A204.1 (cell line): ENCODE results near the gene GLRA2.
"Not testable (repeated sequence)": the region's sequence is repeated elsewhere in the genome, so short reads cannot be mapped to it uniquely, and the experiment has no call there.

Experiments used
- FAIRE-seq: peaks from 2 replicates; lab custom pipeline; 2012; peaks lifted over from hg19 to GRCh38; lab: Jason Lieb, UNC

The GLRA2 gene

DNA sequence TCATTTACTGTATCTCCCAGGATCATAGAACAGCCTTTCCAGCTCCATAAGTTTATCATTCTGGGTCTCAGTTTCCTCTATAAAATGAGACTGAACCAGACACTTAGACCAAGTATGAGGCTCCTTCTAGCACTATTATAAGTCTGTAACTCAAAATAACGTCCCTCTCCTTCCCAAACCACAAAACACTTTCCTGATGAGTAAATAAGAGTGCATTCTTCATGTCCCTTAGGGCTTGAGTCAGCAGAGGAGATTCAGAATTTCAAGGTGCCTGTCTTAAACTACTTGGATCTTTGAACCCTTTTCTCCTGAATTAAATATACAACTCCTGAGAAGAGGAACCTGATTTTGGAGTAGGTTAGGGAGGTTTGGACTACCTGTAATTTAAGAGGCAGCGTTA lies 62.6 kb downstream of the GLRA2 start:
- FAIRE-seq, result no peak

DNA sequence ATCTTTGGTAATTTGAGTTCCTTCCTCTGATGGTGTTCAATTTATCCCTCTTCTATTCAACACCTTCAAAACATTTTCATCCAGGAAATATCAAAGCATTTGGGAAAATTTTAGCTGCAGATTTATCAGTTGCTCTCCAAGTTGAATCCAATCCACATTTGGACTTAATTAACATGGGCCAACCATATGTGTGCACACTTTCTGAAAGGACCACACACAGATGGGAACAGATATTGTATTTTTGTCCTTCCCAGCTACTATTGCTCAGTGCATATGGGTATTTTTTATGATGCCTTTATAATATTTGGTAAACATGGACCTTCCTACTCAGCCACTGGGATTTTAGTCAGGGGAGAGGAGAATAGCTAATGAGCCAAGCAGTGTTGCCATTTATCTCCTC lies 65.2 kb downstream of the GLRA2 start:
- no peak for FAIRE-seq

DNA sequence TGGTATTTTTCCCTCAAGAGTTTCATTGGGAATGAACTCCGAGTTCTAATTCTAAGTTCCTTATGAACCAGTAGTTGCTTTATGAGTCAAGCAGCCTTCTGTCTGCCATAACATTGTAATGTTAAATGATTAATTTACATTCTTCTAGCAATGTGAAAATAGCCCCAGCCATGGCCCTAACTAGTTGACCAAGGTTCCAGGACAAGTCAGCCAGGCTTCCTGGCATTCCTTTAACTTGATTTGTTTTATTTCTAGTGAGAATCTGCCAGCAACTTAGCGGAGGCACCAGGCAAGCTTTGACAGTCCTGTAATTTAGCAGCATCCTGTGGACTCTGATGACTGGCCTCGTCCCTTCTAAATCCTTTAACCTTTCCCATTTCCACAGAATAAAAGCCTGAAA lies 69.0 kb downstream of the GLRA2 start:
- FAIRE-seq, result no peak

DNA sequence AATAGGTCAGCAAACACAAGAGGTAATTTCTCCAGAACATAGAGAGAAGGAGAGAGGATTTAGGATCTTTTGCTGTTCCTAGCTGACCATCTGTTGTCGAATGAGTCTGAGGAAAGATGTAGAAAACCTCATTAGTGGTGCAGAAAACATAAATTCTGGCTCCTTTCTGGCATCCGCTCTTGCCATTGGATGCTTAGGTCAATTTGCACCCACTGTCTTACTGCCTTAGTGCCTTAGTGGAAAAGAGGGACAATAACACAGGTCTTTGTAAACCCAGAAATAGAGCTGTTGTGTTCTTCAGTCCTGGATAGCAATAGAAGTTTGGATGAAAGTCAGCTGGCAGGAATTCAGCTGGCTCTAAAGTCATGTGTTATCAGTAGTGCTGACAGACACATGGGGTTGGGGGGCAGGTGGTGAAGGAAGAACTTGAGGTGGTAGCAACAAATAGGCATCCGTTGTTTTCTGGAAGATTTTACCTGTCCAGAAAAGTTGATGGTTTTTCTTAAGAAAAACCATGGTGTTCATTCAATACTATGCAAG lies 78.2 kb downstream of the GLRA2 start:
- no peak for FAIRE-seq

DNA sequence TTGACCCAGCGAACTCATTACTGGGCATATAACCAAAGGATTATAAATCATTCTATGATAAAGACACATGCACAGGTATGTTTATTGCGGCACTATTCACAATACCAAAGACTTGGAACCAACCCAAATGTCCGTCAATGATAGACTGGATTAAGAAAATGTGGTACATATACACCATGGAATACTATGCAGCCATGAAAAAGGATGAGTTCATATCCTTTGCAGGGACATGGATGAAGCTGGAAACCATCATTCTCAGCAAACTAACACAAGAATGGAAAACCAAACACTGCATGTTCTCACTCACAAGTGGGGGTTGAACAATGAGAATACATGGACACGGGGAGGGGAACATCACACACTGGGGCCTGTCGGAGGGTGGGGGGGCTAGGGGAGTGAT lies 83.1 kb downstream of the GLRA2 start:
- FAIRE-seq, result not testable (repeated sequence)

DNA sequence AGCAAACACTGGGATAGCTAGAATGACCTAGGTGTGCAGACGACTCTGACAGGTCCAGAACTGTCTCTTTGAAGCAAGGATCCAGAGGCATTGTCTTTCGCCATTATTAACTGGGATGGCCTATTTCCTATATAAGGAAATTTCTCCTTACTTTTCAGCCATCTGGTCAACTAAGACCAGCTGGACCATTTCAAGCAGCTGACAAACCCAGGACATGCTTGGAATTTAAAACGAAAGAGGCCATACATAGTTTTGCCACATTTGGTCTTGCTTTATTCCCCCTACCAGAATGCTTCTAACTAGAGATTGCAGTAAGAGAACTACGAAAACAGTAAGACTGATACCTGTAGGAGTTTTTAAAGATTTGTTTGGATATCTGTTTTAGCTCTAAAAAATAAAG lies 87.0 kb downstream of the GLRA2 start:
- FAIRE-seq, result no peak

DNA sequence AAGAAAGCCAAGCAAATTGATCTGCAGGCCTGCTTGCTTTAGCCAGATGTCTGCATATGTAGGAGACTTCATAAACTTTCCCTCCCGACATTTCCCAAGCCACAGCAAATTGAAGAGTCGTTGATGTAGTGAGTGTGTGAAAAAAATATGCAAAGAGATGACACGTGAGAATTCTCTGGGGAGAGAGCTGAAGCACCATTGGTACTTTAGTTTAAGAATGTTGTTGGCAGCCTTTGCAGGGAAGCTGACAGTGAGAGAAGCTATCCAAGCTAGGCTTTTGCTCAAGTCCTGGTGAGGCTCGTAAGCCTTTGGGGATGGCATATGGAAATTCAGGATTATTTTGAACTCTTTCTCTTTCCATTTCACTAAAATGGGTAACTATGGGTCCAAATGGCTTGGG lies 87.5 kb downstream of the GLRA2 start:
- no peak for FAIRE-seq

DNA sequence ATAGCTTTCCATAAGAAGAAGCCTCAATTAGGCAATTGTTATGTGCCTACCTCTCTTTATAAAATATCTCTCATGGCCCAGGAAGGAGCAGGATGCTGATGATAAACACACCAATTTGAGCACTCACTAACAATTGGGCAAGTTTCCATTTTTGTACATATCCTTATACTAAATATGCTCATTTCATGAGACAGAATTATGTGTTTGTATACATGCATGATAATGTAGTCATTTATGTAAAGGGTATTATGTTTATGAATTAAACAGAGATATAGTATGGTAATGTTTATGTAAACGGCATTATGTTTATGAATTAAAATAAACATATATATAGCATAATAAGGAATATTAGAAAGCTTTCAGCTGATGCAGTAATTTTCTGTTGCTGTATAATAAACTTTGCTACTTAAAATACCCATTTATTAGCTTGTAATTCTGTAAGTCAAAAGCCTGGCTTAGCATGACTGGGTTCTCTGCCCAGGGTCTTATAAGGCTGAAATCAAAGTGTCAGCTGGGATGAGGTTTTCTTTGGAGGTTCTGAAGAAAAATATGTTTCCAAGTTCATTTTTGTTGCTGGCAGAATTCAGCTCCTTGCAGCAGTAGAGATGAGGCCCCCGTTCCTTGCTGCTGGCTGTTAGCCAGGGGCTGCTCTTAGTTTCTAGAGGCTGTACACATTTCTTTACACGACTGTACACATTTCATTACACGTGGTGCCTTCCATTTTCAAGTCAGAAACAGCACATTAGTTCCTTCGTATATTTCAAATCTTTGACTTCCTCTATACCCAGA lies 89.0 kb downstream of the GLRA2 start:
- FAIRE-seq, result no peak

DNA sequence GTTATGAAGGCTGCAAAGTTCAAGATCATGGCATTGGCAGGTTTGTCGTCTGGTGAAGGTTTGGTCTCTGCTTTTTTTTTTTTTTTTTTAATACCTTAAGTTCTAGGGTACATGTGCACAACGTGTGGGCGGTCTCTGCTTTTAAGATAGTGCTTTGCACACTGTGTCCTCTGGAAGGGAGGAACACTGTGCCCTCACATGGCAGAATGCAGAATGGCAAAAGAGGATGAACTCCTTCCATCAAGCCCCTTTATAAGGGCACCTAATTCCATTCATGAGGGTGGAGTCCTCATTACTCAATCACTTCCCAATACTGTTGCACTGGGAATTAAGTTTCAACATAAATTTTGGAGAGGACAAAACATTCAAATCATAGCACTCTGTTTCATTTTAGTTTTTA lies 101.4 kb downstream of the GLRA2 start:
- no peak for FAIRE-seq

DNA sequence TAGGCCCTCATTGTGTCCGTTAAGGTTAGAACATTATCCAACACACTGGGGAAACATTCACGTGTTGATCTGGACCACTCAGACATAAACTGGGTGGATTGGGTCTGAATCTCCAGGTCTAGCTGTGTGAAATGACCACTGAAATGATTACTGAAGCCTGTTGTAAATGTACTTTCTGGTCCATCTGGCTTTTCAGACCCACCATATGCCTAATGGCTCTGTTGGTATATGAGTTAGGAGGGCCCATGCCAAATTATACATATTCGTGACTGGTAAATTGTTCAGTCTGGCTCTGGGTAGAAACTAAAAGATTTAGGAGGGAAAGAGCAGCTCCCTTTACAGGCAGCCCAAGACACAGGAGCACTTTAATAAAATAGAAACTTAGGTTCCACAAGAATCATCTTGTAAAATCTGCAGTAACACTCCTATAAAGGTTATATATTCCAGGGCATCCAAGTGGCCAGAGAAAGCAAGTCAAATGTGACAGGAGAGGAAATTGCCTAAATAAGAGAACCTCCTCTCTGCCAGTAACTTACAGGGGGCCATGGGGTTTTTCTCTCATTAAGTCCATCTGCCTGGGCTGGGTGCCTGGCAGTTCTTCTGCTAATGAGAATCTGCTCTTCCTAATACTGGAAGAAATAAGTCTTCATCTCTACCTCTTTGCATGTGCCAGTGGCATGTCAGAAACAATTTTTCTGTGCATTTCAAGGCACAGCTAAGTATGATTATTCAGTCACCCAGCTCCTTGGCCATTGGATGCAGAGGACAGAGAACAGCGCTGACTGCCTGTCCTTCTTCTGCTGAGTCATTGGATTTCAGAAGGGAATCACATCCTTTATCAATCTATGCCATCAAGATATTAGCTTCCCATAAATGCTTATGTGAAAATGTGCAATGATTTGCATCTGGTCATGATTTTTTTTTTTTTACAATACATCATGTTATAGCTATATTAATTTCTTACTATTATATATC lies 112.6 kb downstream of the GLRA2 start:
- no peak for FAIRE-seq

DNA sequence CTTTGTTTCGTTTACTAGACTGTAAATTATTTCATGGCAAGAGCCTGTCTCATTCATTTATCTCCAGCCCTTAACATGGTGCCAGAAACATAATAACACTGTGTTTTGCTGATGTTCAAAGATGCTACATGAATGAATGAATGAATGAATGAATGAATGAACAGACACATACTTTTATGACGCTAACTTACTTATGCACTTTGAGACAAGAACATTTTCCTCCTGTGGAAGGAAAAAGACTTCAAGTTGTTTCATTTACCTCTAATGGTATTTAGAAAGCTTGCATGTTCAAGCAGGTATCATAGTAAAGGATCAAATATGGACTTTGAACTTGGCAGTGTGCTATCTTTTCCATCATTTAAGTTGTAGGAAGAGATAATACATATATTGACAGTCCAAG lies 131.6 kb downstream of the GLRA2 start:
- FAIRE-seq, result no peak

DNA sequence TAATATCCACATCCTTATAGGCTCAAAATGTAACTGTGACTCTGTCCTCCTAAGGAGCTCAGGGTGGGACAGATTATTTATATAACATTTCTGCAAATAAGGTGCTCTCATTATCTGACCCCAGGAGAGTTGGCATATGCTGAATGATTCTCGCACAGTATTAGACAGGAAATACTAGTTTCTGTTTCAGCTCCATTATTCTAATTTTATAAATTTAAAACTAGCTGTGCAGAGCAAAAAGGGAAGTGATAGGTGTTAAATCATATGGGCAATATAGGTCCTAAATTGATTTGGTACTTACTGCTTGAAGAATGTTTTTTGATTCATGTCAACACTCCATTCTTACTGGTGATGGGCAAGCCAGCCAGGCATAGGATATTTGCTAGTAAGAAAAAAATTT lies 141.5 kb downstream of the GLRA2 start:
- FAIRE-seq, result no peak

DNA sequence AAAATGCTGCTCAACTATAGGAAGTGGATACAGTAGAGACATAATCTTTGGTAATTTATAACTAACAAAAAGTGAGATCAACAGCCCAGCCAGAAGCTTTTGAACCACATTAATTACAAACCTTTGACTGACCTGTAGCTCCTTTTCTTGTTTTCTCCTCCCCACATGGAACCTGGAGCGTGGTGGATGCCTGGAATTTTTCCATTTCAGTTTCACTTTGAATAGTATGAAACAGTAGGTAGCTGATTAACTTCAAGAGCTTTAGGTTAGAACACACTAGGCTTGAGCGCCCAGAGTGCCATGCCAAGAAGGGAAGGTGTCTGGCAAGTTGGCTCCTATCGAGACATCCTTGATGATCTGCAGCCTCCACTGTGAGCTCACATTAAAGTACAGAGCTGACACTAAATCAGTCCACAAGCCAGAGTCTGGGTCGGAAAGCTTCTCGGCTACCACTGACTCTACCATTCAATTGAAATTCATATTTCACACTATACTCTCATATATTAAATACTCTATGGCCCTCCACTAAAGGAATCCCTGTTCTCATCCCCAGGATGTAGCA lies 143.4 kb downstream of the GLRA2 start:
- FAIRE-seq, result no peak

DNA sequence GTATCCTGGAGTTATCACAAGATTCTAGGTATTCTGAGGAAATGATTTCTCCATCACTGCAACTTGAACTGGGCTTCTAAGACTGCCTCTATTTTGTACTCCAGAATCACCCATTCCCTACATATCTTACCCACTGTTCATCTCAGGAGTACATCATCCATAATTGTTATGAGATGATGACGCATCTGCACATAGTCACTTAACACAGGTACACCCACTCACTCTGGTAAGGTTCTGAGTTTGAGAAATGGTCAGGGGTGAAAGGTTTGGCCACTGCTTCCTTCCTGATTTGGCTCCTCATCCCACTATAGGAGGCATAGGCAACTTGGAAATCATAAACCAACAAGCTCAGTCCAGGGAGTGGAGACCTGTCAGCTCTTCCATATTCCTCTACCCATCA lies 143.9 kb downstream of the GLRA2 start:
- FAIRE-seq, result no peak

DNA sequence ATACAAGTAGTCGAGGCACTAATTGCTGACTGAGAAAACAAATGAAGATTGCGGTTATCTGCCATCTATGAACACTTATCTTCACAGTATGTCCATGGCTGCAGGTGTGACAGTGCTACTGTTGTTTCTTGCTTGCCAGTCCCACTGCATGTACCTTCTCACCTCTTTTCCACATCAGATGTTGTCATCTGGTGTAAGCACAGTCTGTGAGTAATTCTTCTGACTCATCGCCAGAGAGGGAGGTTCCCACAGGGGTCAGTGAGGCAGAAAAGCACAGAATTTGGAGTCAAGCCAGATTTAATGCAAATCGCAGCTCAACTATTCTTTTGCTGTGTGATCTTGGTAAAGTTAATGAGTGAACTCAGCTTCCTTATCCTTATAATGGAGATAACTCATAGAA lies 144.4 kb downstream of the GLRA2 start:
- no peak for FAIRE-seq

DNA sequence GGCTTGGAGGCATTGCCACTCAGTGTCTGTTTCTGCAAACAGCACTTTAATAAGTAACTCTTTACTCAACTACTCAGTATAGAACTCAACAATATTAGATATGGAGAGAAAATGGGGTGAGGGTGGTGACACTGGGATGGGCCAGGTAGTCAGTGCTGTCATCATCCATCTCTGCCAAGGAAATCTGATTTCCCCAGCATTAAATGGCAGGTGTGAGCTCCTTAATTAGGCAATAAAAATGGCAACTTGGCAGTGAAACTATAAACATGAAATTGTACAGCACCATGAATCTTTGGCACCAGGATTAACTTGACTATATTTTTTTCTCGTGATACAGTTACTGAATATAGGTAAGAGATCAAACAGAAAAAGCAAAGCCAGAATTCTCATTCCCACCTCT lies 146.2 kb downstream of the GLRA2 start:
- no peak for FAIRE-seq

DNA sequence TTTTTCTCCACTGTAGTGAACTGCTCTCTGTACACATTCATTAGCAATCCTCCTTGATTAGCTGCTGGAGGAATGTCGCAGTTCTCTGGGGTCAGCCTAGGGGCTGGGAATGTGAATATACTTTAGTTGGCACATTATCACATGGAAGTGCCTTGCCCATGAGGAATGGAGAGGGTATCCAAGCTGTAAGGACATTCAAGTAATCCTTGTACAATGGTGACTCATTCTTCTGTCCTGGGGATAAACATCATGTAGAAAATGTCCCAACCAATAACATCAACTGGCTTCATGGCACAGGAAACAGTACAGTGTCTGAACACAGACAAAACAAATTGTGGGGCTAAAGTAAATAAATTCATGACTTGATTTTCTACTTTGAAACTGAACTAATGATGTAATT lies 147.1 kb downstream of the GLRA2 start:
- no peak for FAIRE-seq

DNA sequence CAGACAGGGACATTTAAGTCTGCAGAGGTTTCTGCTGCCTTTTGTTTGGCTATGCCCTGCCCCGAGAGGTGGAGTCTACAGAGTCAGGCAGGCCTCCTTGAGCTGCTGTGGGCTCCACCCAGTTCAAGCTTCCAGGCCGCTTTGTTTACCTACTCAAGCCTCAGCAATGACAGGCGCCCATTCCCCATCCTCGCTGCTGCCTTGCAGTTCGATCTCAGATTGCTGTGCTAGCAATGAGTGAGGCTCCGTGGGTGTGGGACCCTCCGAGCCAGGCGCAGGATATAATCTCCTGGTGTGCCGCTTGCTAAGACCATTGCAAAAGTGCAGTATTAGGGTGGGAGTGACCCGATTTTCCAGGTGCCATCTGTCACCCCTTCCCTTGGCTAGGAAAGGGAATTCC lies 159.0 kb downstream of the GLRA2 start:
- FAIRE-seq, result not testable (repeated sequence)

DNA sequence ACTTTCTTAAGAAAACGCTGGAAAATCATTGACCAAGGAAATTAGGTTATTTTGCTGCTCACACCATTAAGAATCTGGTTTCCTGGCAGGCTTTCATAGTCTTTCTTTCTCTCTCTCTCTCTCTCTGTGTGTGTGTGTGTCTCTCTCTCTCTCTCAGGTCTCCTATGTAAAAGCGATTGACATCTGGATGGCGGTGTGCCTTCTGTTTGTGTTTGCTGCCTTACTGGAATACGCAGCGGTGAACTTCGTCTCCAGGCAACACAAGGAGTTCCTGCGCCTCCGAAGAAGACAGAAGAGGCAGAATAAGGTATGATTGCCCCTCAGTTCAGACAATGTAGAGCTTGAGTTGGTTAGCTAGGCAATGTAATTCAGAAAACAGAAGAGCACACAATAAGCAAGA lies 161.2 kb downstream of the GLRA2 start:
- no peak for FAIRE-seq

DNA sequence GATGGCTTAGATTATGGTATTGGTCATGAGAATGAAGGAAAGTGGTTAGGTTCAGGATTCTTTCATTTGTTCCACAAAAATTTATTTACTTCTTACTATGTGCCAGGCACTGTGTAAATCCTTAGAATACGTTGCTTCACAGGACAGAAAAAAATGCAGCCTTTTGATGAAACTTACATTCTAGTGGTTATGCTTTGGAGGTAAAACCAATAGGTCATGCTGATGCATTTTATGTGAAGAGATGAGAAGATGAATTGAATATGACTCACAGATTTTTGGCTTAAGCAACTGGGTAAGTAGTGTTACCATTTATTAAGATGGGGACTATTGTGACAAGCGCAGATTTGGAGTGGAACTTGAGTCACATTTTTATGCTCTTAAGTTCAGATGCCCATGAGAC lies 165.3 kb downstream of the GLRA2 start:
- no peak for FAIRE-seq

DNA sequence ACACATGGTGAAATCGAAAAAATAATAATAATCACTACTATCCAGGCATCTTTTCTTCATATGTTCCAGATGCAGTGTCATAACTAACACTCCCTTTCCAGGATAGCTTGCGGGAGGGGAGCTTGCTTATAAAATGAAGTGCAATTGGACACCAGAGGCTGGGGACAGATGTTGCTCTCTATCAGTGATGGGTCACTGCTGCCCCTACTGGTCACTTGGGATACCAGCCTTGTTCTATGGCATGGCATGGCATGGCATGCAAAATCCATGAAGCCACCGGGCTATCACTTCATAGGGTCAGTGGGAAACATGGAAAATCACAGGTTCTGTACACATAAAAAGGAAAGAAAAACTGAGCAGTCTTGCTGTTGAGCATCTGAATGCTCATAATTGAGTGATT lies 168.1 kb downstream of the GLRA2 start:
- no peak for FAIRE-seq

DNA sequence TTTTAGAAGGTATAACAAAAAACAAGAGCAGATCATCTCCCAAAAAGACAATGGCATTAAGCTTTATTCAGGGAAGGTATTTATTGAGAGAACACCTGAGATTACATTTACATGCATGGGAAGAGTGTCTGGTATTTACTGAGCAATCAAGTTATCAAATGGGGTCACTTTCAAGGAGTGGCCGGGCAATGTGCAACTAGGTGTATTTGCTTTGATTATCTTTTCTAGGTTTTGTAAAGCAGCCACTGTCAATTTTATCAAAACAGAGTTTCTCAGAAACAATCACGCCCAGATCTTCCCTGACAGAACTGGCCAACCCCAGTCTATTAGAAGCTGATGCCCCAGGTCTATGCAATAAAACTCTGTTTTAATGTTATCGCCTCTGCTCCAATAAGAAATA lies 169.5 kb downstream of the GLRA2 start:
- no peak for FAIRE-seq

DNA sequence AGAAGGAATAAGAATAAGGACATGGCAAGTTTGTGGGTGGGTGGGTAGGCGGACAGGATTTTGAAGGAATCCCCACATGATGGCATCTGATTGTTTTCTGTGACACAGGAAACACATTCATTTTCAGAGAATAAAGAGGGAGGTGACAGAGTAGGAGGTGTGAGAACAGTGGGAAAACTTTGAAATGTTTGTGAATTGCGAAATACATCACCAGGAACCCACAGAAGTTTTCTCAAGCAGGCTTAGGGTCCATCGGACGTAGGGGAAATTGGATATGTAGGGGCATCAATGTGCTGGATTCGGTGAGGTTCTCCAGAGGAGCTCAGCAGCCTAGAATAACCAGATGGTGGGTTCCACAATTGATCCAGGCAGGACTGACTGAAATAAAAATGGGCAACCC lies 171.6 kb downstream of the GLRA2 start:
- FAIRE-seq, result no peak
